ENCODE data around the gene ALK. TPM values are rescaled to one million over a fixed set of nuclear protein-coding genes. Genes with fewer than 3 reads are reported as not detected.

The ALK gene
- total RNA-seq, 4 donors from 2014 or later: 0.06 to 4.1 TPM; not detected in 2

DNA sequence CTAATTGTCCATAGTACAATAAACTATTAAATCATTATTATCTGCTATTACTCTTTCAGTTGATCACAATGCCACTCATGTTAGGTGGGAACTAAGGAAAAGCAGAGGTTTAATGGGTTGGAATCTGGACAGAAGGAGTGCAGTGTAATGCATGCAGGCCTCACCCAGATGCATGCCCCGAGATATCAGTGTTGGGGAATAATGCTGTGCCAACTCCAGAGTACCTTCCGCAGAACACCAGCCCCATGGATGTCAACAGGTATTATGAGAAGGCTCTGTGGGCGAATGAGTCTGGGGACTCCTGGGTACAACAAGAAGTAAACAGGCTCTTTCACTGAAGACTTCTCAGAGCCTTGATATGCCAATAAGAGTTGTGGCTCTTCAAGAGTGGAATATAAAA is 377.4 kb downstream of the ALK start:
- no peaks in the 10 kb centered on the region for H3K4me1 ChIP-seq
- H3K4me3 ChIP-seq: no peak overlapping the region
- TF ChIP-seq POLR2A (IDR thresholded peaks at IDR 0.05): no peak
- TF ChIP-seq, protein P1, sequence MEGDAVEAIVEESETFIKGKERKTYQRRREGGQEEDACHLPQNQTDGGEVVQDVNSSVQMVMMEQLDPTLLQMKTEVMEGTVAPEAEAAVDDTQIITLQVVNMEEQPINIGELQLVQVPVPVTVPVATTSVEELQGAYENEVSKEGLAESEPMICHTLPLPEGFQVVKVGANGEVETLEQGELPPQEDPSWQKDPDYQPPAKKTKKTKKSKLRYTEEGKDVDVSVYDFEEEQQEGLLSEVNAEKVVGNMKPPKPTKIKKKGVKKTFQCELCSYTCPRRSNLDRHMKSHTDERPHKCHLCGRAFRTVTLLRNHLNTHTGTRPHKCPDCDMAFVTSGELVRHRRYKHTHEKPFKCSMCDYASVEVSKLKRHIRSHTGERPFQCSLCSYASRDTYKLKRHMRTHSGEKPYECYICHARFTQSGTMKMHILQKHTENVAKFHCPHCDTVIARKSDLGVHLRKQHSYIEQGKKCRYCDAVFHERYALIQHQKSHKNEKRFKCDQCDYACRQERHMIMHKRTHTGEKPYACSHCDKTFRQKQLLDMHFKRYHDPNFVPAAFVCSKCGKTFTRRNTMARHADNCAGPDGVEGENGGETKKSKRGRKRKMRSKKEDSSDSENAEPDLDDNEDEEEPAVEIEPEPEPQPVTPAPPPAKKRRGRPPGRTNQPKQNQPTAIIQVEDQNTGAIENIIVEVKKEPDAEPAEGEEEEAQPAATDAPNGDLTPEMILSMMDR (IDR thresholded peaks at IDR 0.05): no peak
- H3K27me3 ChIP-seq: no peaks in the 10 kb centered on the region
- DNase-seq: no peak
- H3K36me3 ChIP-seq: no peaks in the 10 kb centered on the region
- no peaks in the 10 kb centered on the region for H3K9me3 ChIP-seq
- intact Hi-C loops (cut with DNase I; ENCODE audit: low total_unique reads): no loop called here
- H3K27ac ChIP-seq: no peak overlapping the region

DNA sequence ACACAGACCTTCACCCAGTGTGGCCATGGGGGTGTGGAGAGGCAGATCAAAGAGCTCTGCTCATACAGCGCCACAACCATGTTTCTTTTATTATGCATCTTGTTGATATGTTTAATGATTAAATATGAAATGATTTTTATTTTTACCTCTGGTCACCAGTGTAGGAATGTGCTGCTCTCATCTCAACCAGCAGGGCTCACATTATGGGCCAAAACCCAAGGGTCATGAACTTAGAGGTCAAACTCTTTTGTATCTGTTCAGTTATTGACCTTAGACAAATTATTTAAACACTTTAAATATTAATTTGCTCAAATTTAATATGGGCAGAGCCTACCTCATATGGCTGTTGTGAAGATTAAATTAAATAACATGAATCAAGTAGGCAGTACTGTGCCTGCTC is 386.2 kb downstream of the ALK start:
- no peaks in the 10 kb centered on the region for H3K9me3 ChIP-seq
- H3K27me3 ChIP-seq: no peaks in the 10 kb centered on the region
- DNase-seq: no peak
- intact Hi-C loops (cut with DNase I; ENCODE audit: low total_unique reads): no loop called here
- no peaks in the 10 kb centered on the region for H3K4me1 ChIP-seq
- H3K4me3 ChIP-seq: no peak overlapping the region
- H3K27ac ChIP-seq: no peak overlapping the region
- TF ChIP-seq, protein P1 (IDR thresholded peaks at IDR 0.05): no peak
- TF ChIP-seq POLR2A (IDR thresholded peaks at IDR 0.05): no peak
- no peaks in the 10 kb centered on the region for H3K36me3 ChIP-seq

DNA sequence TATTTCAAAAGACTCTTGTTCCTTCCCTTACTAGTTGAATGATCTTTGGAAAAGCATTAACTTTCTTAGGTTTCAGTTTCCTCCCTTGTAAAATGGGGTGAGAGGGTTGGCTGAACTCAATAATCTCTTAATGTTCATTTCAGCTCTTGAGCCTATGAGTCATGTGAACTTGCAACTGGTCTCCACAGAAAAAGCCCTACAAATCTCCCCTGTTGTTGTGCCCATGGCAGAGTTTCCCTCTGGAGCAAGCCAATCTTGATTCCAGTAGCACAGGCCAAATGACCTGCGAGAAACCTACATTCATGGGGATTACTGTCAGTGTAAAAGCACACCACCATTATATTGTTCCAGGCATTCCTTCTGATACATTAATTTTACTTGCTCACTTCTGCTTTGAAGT is 388.9 kb downstream of the ALK start:
- H3K9me3 ChIP-seq: no peaks in the 10 kb centered on the region
- no peaks in the 10 kb centered on the region for H3K4me1 ChIP-seq
- DNase-seq: no peak
- intact Hi-C loops (cut with DNase I; ENCODE audit: low total_unique reads): no loop called here
- H3K27me3 ChIP-seq: no peaks in the 10 kb centered on the region
- no peak overlapping the region for H3K27ac ChIP-seq
- no peaks in the 10 kb centered on the region for H3K36me3 ChIP-seq
- H3K4me3 ChIP-seq: no peak overlapping the region
- TF ChIP-seq, protein P1 (IDR thresholded peaks at IDR 0.05): no peak
- TF ChIP-seq POLR2A (IDR thresholded peaks at IDR 0.05): no peak

DNA sequence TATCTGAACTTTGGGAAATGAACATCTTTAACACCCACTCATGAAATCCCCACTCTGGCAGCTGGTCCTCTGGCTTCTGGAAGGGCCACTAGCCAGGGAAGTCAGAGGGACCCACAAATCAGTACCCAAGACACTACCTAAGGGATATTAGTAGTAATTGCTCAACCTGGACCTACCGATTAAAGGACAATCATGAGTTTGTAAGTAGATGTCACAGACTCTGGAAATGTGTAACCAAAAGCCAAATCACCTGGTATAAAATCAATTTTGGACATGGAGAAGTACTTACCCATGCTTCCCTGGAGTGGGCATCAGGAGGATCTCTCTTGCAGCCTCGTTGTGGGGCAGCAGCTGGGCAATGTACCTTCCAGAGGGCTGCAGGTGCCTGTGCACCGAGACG is 389.8 kb downstream of the ALK start:
- no peak for DNase-seq
- Histone ChIP-seq H3K4me1 (no peaks in the 10 kb centered on the region), H3K36me3 (no peaks in the 10 kb centered on the region), H3K4me3 (no peak overlapping the region), H3K9me3 (no peaks in the 10 kb centered on the region), H3K27ac (no peak overlapping the region), H3K27me3 (no peaks in the 10 kb centered on the region)
- no peak for TF ChIP-seq POLR2A (IDR thresholded peaks at IDR 0.05)
- TF ChIP-seq, protein P1 (IDR thresholded peaks at IDR 0.05): no peak
- intact Hi-C loops (cut with DNase I; ENCODE audit: low total_unique reads): no loop called here

DNA sequence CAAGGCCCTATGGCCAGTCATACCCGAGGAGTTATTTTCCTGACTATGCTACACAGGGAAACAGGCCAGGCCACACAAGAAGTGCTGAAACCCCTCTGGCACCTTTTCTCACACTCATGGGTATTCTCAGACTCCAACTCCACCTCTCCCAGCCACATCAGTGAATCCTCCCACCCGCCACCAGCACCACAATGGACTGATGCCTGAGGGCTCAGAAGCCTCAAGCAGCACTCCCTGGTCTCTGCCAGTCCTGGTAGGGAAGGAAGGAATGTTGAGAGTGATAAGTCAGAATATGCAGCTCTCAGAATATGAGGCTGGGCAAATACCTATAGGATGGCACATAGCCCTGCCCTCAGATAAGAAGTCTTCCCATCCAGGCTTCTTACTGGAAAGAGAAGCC is 391.1 kb downstream of the ALK start:
- intact Hi-C loops (cut with DNase I; ENCODE audit: low total_unique reads): no loop called here
- Histone ChIP-seq H3K9me3 (no peaks in the 10 kb centered on the region), H3K27me3 (no peaks in the 10 kb centered on the region), H3K4me3 (no peak overlapping the region), H3K36me3 (no peaks in the 10 kb centered on the region), H3K4me1 (no peaks in the 10 kb centered on the region), H3K27ac (no peak overlapping the region)
- no peak for TF ChIP-seq POLR2A (IDR thresholded peaks at IDR 0.05)
- TF ChIP-seq, protein P1 (IDR thresholded peaks at IDR 0.05): no peak
- no peak for DNase-seq
